Thyroid gland (tissue), 4 donors: ENCODE results near the gene FBN2.

ENCODE experiments used
- CTCF ChIP-seq, 6 experiments: fragments of 200-600 bp in 3 of 6; fragments of 450-650 bp in 3 of 6; sonication (generic) in 3 of 6; IDR thresholded peaks; one replicate each; pipeline ENCODE4 v1.5.1; 2016 to 2019; ENCODE audit warnings: antibody characterized with exemption in 6 of 6, mild to moderate bottlenecking in 2 of 6, inconsistent platforms in 1 of 6, moderate library complexity in 1 of 6
- POLR2A ChIP-seq, 2 donors: fragments of 450-650 bp; IDR thresholded peaks; one replicate each; pipeline ENCODE4 v1.6.1; 2017; ENCODE audit warnings: antibody characterized with exemption in 2 of 2, mild to moderate bottlenecking in 2 of 2, moderate library complexity in 1 of 2

DNA sequence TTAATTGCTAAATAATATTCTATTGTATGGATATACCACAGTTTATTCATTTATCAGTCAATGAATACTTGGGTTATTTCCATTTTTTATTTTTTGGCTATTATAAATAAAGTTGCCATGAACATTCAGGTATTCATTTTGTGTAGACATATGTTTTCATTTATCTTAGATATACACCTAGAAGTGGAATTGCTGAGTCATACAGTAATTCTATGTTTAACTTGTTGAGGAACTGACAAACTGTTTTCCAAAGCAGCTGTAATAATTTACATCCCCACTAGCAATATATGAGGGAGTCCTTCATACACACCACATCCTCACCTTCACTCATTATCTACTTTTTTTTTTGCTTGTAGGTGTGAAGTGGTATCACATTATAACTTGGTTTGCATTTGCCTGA lies 123.6 kb downstream of the FBN2 start:
- TF ChIP-seq CTCF (IDR thresholded peaks at IDR 0.05) (no peak), POLR2A (IDR thresholded peaks at IDR 0.05) (no peak)
